Endothelial cell of umbilical vein (primary cell): Measurements from ENCODE around the gene VAV2. TPM values are rescaled to one million over a fixed set of nuclear protein-coding genes. Genes with fewer than 3 reads are reported as not detected.

Experiments used
- BruUV-seq: library from RNA; stranded (reverse); fragments of 400-500 nt; replicated peaks from 2 replicates; lab custom pipeline; 2021; lab: Mats Ljungman, UMichigan
- CTCF ChIA-PET: fragments of 300-600, 350-600 bp; sonication (Branson Sonifier 250); formaldehyde crosslinking; loops from one replicate; lab custom pipeline; 2021; ENCODE audit warnings: antibody characterized with exemption, inconsistent platforms; lab: Charles Lee
- POLR2A ChIA-PET: fragments of 300-600, 350-600 bp; sonication (Branson Sonifier 250); formaldehyde crosslinking; loops from one replicate; lab custom pipeline; 2021; ENCODE audit warnings: antibody characterized with exemption, inconsistent platforms; lab: Charles Lee
- DNase-seq: peaks from one replicate; pipeline ENCODE4 v3.0.0-alpha.2; 2011; ENCODE audit warnings: low read depth, low spot score
- FAIRE-seq: peaks from 2 replicates; lab custom pipeline; 2011; peaks lifted over from hg19 to GRCh38; lab: Jason Lieb, UNC
- H2AFZ ChIP-seq: 2 replicates; pipeline ENCODE4 v1.6.0; 2012; ENCODE audit warnings: low read depth, low read length, control low read depth, inconsistent platforms
- H3K27ac ChIP-seq: 2 replicates; pipeline ENCODE4 v1.5.1; 2011; ENCODE audit warnings: low read depth, mild to moderate bottlenecking, control low read depth, low read length, moderate library complexity; ENCODE audit not compliant: insufficient read depth
- H3K27me3 ChIP-seq, 2 experiments: 2 replicates each; pipeline versions ENCODE4 v1.6.0 to v1.6.1; 2011; ENCODE audit warnings: low read length in 2 of 2, mixed read lengths in 1 of 2; ENCODE audit not compliant: control insufficient read depth in 2 of 2, insufficient read depth in 2 of 2
- H3K36me3 ChIP-seq, 2 experiments: 2 replicates in 1 of 2; 3 replicates in 1 of 2; pipeline ENCODE4 v1.5.1; 2011; ENCODE audit warnings: low read length in 2 of 2, mild to moderate bottlenecking in 1 of 2, moderate library complexity in 1 of 2; ENCODE audit not compliant: control insufficient read depth in 2 of 2, insufficient read depth in 2 of 2; ENCODE audit errors: extremely low read depth in 1 of 2
- H3K4me1 ChIP-seq: 3 replicates; pipeline ENCODE4 v1.5.1; 2011; ENCODE audit warnings: mild to moderate bottlenecking, low read length; ENCODE audit not compliant: control insufficient read depth, insufficient read depth; ENCODE audit errors: extremely low read depth
- H3K4me2 ChIP-seq: 2 replicates; pipeline ENCODE4 v1.6.1; 2011; ENCODE audit warnings: low read length, control low read depth, mixed read lengths; ENCODE audit not compliant: insufficient read depth
- H3K4me3 ChIP-seq, 3 experiments: fragments of 200-600 bp in 1 of 3; sonication (generic), shearing (Covaris generic) in 1 of 3; replicated peaks in 1 of 3; 2 replicates each; pipeline ENCODE4 v1.5.1; 2011 to 2016; ENCODE audit warnings: control low read depth in 3 of 3, low read length in 3 of 3, mild to moderate bottlenecking in 2 of 3, inconsistent platforms in 1 of 3, low read depth in 1 of 3, moderate library complexity in 1 of 3; ENCODE audit not compliant: insufficient read depth in 1 of 3
- H3K79me2 ChIP-seq: 2 replicates; pipeline ENCODE4 v1.6.0; 2012; ENCODE audit warnings: low read length, inconsistent platforms; ENCODE audit not compliant: control insufficient read depth, insufficient read depth
- H3K9ac ChIP-seq: replicated peaks from 2 replicates; pipeline ENCODE3; 2011; ENCODE audit warnings: low read length, control low read depth; ENCODE audit not compliant: insufficient read depth; ENCODE audit errors: extremely low read depth
- H3K9me1 ChIP-seq: replicated peaks from 3 replicates; pipeline ENCODE4 v1.6.0; 2011; ENCODE audit warnings: mild to moderate bottlenecking, low read length; ENCODE audit not compliant: control insufficient read depth, insufficient read depth; ENCODE audit errors: extremely low read depth
- H3K9me3 ChIP-seq: replicated peaks from 2 replicates; pipeline ENCODE4 v1.5.1; 2012; ENCODE audit warnings: low read length, inconsistent platforms; ENCODE audit not compliant: control insufficient read depth, insufficient read depth
- H4K20me1 ChIP-seq: replicated peaks from 2 replicates; pipeline ENCODE3; 2011; ENCODE audit warnings: mild to moderate bottlenecking, low read length; ENCODE audit not compliant: control insufficient read depth, insufficient read depth; ENCODE audit errors: extremely low read depth
- EZH2 ChIP-seq: IDR thresholded peaks from 2 replicates; pipeline ENCODE4 v1.6.1; 2012; ENCODE audit warnings: borderline replicate concordance, low read depth, mild to moderate bottlenecking, moderate library complexity, low read length, inconsistent platforms; ENCODE audit not compliant: severe bottlenecking
- FOS ChIP-seq: IDR thresholded peaks from 2 replicates; pipeline ENCODE4 v1.6.1; 2011; ENCODE audit warnings: mild to moderate bottlenecking, low read length, moderate library complexity, borderline replicate concordance; ENCODE audit not compliant: insufficient read depth
- GATA2 ChIP-seq: IDR thresholded peaks from 2 replicates; pipeline ENCODE4 v1.7.0; 2011; ENCODE audit warnings: low read depth, mild to moderate bottlenecking, moderate library complexity, mixed read lengths, low read length; ENCODE audit not compliant: insufficient read length, insufficient read depth
- JUN ChIP-seq: IDR thresholded peaks from 2 replicates; pipeline ENCODE4 v1.6.1; 2011; ENCODE audit warnings: borderline replicate concordance, low read depth; ENCODE audit not compliant: insufficient read length, insufficient read depth
- MYC ChIP-seq: IDR thresholded peaks from one replicate; pipeline ENCODE4 v1.6.1; 2011; ENCODE audit warnings: mild to moderate bottlenecking, low read depth, low read length
- POLR2A ChIP-seq: IDR thresholded peaks from 2 replicates; pipeline ENCODE4 v1.6.1; 2012; ENCODE audit warnings: low read depth, mild to moderate bottlenecking, control low read depth, low read length
- POLR2AphosphoS5 ChIP-seq: IDR thresholded peaks from 2 replicates; pipeline ENCODE4 v1.6.1; 2012; ENCODE audit warnings: low read depth, mild to moderate bottlenecking, control low read depth, low read length, moderate library complexity; ENCODE audit not compliant: insufficient read depth
- dilution Hi-C: fragments of 300-500 bp; cut with MboI; formaldehyde crosslinking; loops from one replicate; pipeline ENCODE4 v1.15.0; 2019; ENCODE audit warnings: low sequenced_read_pairs; ENCODE audit not compliant: extremely low pct_ligation_motif_present
- intact Hi-C: fragments of 100-400 bp; cut with micrococcal nuclease; formaldehyde crosslinking; loops from one replicate; pipeline ENCODE4 v1.10.0; 2022
- polyA plus RNA-seq, 4 experiments: library from polyadenylated mRNA; depleted of rRNA in 3 of 4; stranded (reverse) in 3 of 4; unstranded in 1 of 4; fragments of >200 nt; gene quantifications; 2 replicates each; pipeline versions ENCODE4 v1.2.1 to v1.2.3, GENCODE V29; 2011 to 2012; ENCODE audit warnings: missing spikeins in 1 of 4
- total RNA-seq: library from RNA; stranded (reverse); gene quantifications from 2 replicates; pipeline ENCODE4 v1.2.3, GENCODE V29; 2021
- TF ChIP-seq, protein P1 (sequence below), 2 donors: IDR thresholded peaks; 1 replicate in 1 of 2; 2 replicates in 1 of 2; pipeline ENCODE4 v1.5.1; 2011; ENCODE audit warnings: low read length in 2 of 2, mild to moderate bottlenecking in 2 of 2, moderate library complexity in 2 of 2, control low read depth in 1 of 2, inconsistent platforms in 1 of 2, low read depth in 1 of 2; ENCODE audit not compliant: insufficient read depth in 1 of 2; ENCODE audit errors: extremely low read depth in 1 of 2
- TF ChIP-seq, protein P2 (sequence below): IDR thresholded peaks from 2 replicates; pipeline ENCODE4 v1.6.1; 2011; ENCODE audit not compliant: insufficient read depth, insufficient read length

The VAV2 gene
- total and polyA plus RNA-seq, 2 donors (not counting 3 experiments of a cell fraction or from before 2014, with no cell fraction given): 10.6 to 30.6 TPM

DNA sequence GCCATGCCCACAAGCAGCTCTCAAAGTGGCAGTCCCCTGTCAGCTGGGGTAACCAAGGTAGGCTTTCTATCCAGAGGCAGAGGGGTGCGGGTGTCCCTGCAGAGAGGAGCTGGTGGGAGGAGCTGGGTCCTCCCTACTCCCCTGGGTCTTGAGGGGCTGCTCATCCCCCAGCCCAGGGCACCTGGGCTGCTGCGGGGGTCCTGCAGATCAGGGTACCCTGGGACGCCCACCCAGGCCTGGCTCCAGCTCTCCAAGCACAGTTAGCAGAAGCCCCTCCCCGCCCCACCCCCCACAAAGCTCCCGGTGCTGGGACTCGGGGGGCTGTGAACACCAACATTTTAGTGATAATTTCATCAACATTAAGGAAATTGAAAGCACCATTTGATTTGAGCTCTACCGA lies 29.8 kb downstream of the VAV2 start:
- H3K27ac ChIP-seq: no peak overlapping the region
- CTCF ChIA-PET: interaction anchor here (1.0 to 1.6 kb wide), 3 partner anchors 29 to 219 kb away, joined by 3 to 7 read pairs (median 6); no protein-coding TSS in a partner anchor
- H3K9me3 ChIP-seq: no peaks in the 10 kb centered on the region
- H3K9me1 ChIP-seq: no peaks in the 10 kb centered on the region
- H4K20me1 ChIP-seq: no peaks in the 10 kb centered on the region
- no peak overlapping the region for H3K4me3 ChIP-seq
- peaks cover 14% of the 10 kb centered on the region for H3K4me1 ChIP-seq
- TF ChIP-seq MYC: no peak
- TF ChIP-seq FOS: no peak
- TF ChIP-seq JUN: no peak
- TF ChIP-seq, protein P1, sequence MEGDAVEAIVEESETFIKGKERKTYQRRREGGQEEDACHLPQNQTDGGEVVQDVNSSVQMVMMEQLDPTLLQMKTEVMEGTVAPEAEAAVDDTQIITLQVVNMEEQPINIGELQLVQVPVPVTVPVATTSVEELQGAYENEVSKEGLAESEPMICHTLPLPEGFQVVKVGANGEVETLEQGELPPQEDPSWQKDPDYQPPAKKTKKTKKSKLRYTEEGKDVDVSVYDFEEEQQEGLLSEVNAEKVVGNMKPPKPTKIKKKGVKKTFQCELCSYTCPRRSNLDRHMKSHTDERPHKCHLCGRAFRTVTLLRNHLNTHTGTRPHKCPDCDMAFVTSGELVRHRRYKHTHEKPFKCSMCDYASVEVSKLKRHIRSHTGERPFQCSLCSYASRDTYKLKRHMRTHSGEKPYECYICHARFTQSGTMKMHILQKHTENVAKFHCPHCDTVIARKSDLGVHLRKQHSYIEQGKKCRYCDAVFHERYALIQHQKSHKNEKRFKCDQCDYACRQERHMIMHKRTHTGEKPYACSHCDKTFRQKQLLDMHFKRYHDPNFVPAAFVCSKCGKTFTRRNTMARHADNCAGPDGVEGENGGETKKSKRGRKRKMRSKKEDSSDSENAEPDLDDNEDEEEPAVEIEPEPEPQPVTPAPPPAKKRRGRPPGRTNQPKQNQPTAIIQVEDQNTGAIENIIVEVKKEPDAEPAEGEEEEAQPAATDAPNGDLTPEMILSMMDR (IDR thresholded peaks at IDR 0.05; ENCODE audit: extremely low read depth in 1 of 2, insufficient read depth in 1 of 2, low read depth in 1 of 2, low read length in 2 of 2): no peak
- TF ChIP-seq POLR2AphosphoS5: no peak
- no peak for TF ChIP-seq EZH2
- no peak for TF ChIP-seq POLR2A
- TF ChIP-seq, protein P2, sequence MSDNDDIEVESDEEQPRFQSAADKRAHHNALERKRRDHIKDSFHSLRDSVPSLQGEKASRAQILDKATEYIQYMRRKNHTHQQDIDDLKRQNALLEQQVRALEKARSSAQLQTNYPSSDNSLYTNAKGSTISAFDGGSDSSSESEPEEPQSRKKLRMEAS: no peak
- no peak for TF ChIP-seq GATA2
- intact Hi-C loops: no loop called here
- no peak overlapping the region for H2AFZ ChIP-seq
- DNase-seq (no peak), FAIRE-seq (no peak)
- no peaks in the 10 kb centered on the region for H3K36me3 ChIP-seq
- dilution Hi-C loops: no loop called here
- no peak overlapping the region for H3K4me2 ChIP-seq
- POLR2A ChIA-PET: no interaction called here
- H3K27me3 ChIP-seq: no peaks in the 10 kb centered on the region
- BruUV-seq: no TSS peak
- H3K79me2 ChIP-seq: peaks cover 76% of the 10 kb centered on the region
- no peak overlapping the region for H3K9ac ChIP-seq
